Measurements from ENCODE around the gene ACR. TPM values are rescaled to one million over a fixed set of nuclear protein-coding genes. Genes with fewer than 3 reads are reported as not detected.

The ACR gene
- total and polyA plus RNA-seq, 2 of the 13 experiments (the other 11 are each of a cell fraction or from before 2014, with no cell fraction given) = 0.15 TPM; not detected in 1

DNA sequence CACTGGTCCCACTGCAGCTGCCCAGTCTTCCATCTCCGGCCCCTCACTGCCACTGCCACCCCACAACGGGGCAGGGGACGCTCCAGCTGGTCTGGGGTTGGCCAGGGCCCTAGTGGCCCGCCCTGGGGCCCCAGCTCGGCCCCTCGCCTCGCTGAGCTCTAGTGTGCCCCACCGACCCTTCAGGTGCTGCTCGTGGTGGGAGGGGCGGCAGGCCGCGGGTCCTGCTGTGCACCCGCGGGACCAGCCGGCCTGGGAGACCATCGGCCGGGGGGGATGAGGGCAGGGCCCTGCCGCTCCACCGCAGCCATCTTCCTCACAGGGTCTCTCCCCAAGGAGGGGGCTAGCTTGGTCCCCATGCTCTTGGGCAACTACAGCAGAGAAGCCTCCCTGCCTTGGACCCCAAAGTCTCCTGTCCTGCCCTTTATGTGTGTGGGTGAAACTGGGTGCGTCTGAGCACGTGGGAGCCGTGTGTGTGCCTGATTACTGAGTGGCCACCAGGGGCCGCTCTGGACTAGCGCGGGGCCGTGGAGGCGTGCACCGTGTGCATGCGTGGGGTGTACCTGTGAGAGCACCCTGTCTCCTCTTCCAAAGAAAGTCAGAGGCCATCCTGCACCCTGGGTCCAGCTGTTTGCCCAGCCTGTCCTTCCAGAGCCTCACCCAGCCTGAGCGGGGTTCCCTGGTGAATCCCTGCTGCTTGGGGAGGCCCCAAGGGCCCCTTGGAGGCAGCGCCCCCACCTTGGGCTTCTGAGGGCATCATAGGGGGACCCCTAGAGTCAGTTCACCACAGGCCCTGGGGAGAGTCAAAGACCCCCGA is 6.0 kb upstream of the ACR start (continued):
- TF ChIP-seq, protein P1, sequence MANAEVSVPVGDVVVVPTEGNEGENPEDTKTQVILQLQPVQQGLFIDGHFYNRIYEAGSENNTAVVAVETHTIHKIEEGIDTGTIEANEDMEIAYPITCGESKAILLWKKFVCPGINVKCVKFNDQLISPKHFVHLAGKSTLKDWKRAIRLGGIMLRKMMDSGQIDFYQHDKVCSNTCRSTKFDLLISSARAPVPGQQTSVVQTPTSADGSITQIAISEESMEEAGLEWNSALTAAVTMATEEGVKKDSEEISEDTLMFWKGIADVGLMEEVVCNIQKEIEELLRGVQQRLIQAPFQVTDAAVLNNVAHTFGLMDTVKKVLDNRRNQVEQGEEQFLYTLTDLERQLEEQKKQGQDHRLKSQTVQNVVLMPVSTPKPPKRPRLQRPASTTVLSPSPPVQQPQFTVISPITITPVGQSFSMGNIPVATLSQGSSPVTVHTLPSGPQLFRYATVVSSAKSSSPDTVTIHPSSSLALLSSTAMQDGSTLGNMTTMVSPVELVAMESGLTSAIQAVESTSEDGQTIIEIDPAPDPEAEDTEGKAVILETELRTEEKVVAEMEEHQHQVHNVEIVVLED (CRISPR knock-in tag; IDR thresholded peaks at IDR 0.05; ENCODE audit: borderline replicate concordance) = no peak
- peak; percentile 35; the same call in 1 of the 2 replicates for TF ChIP-seq ZNF326 (CRISPR knock-in tag; IDR thresholded peaks at IDR 0.05; ENCODE audit: borderline replicate concordance)
- no peak for TF ChIP-seq REXO4 (CRISPR knock-in tag; IDR thresholded peaks at IDR 0.05; ENCODE audit: borderline replicate concordance)
- TF ChIP-seq POLR2A (IDR thresholded peaks at IDR 0.05; ENCODE audit: insufficient read depth in 1 of 2, low read depth in 2 of 2, low read length in 2 of 2) = no peak
- no peak for TF ChIP-seq ZMAT5 (CRISPR knock-in tag; IDR thresholded peaks at IDR 0.05; ENCODE audit: borderline replicate concordance, low read depth)
- TF ChIP-seq, protein P2, sequence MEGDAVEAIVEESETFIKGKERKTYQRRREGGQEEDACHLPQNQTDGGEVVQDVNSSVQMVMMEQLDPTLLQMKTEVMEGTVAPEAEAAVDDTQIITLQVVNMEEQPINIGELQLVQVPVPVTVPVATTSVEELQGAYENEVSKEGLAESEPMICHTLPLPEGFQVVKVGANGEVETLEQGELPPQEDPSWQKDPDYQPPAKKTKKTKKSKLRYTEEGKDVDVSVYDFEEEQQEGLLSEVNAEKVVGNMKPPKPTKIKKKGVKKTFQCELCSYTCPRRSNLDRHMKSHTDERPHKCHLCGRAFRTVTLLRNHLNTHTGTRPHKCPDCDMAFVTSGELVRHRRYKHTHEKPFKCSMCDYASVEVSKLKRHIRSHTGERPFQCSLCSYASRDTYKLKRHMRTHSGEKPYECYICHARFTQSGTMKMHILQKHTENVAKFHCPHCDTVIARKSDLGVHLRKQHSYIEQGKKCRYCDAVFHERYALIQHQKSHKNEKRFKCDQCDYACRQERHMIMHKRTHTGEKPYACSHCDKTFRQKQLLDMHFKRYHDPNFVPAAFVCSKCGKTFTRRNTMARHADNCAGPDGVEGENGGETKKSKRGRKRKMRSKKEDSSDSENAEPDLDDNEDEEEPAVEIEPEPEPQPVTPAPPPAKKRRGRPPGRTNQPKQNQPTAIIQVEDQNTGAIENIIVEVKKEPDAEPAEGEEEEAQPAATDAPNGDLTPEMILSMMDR (CRISPR knock-in tag; IDR thresholded peaks at IDR 0.05) = peak; percentile 94
- no peak for TF ChIP-seq ZFP36 (IDR thresholded peaks at IDR 0.05; ENCODE audit: borderline replicate concordance, low read depth, low read length, partially characterized antibody)
- TF ChIP-seq ELF4 (CRISPR knock-in tag; IDR thresholded peaks at IDR 0.05; ENCODE audit: borderline replicate concordance) = no peak
- TF ChIP-seq HNF4G (IDR thresholded peaks at IDR 0.05; ENCODE audit: borderline replicate concordance, low read depth, low read length) = no peak
- no peak for TF ChIP-seq HNF4G (CRISPR knock-in tag; IDR thresholded peaks at IDR 0.05; ENCODE audit: borderline replicate concordance, low read depth)
- TF ChIP-seq NR3C1 (CRISPR knock-in tag; IDR thresholded peaks at IDR 0.05) = no peak
- TF ChIP-seq ZNF230 (CRISPR knock-in tag; IDR thresholded peaks at IDR 0.05) = no peak
- TF ChIP-seq, protein P3, sequence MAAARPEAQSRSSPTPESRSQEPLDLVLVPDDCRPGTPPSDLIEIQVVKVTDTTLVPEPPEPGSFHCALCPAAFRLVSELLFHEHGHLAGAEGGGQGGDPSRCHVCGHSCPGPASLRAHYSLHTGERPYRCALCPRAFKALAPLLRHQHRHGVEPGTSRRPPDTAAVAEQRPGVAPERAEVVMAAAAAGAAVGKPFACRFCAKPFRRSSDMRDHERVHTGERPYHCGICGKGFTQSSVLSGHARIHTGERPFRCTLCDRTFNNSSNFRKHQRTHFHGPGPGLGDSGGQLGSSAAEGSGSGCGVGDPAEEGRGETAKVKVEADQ (CRISPR knock-in tag; IDR thresholded peaks at IDR 0.05; ENCODE audit: borderline replicate concordance) = peak; percentile 46; the same call in 1 of the 2 replicates
- no peak for TF ChIP-seq KLF16 (CRISPR knock-in tag; IDR thresholded peaks at IDR 0.05)
- no peak for TF ChIP-seq SKI (IDR thresholded peaks at IDR 0.05; ENCODE audit: partially characterized antibody)
- no peak for TF ChIP-seq ZEB1 (IDR thresholded peaks at IDR 0.05; ENCODE audit: insufficient replicate concordance, low read depth)
- no peak for TF ChIP-seq KDM4B (CRISPR knock-in tag; IDR thresholded peaks at IDR 0.05)
- no peak for TF ChIP-seq HHEX (CRISPR knock-in tag; IDR thresholded peaks at IDR 0.05)
- TF ChIP-seq ZBTB38 (CRISPR knock-in tag; IDR thresholded peaks at IDR 0.05) = peak; percentile 31; the same call in 1 of the 2 replicates
- TF ChIP-seq TEF (CRISPR knock-in tag; IDR thresholded peaks at IDR 0.05) = no peak
- no peak for TF ChIP-seq ZNF660 (CRISPR knock-in tag; IDR thresholded peaks at IDR 0.05; ENCODE audit: borderline replicate concordance, low read depth)
- TF ChIP-seq MED1 (CRISPR knock-in tag; IDR thresholded peaks at IDR 0.05) = no peak
- no peak for TF ChIP-seq NCOA1 (CRISPR knock-in tag; IDR thresholded peaks at IDR 0.05)
- TF ChIP-seq ZNF543 (CRISPR knock-in tag; IDR thresholded peaks at IDR 0.05) = no peak
- TF ChIP-seq, protein P4, sequence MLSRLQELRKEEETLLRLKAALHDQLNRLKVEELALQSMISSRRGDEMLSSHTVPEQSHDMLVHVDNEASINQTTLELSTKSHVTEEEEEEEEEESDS (CRISPR knock-in tag; IDR thresholded peaks at IDR 0.05; ENCODE audit: borderline replicate concordance) = no peak

All from HepG2 (cell line).